Eye (tissue), 1 donor: ENCODE data around the gene PAQR4.
A peak's percentile ranks its signal among the peaks of the same experiment; 100 is the strongest.

ENCODE experiments used
- DNase-seq: peaks from one replicate; pipeline ENCODE4 v3.0.0-alpha.2; 2015

Gene PAQR4

GRCh38 chr16:2946649-2947048 is 22.5 kb upstream of the PAQR4 start:
- DNase-seq: no peak

- DNase-seq: no peak
These were observed 20.1 kb upstream of the PAQR4 start for GRCh38 chr16:2948807-2949704.

GRCh38 chr16:2949705-2950352 is 19.3 kb upstream of the PAQR4 start:
- no peak for DNase-seq

- DNase-seq: no peak
These were observed 18.8 kb upstream of the PAQR4 start for GRCh38 chr16:2950353-2950724.

- DNase-seq: no peak
These were observed 18.4 kb upstream of the PAQR4 start for GRCh38 chr16:2950773-2951172.

GRCh38 chr16:2952679-2953078 is 16.5 kb upstream of the PAQR4 start:
- DNase-seq: no peak

- peak; percentile 28 for DNase-seq
These were observed 15.2 kb upstream of the PAQR4 start for GRCh38 chr16:2953706-2954627.

- DNase-seq: no peak
These were observed 14.3 kb upstream of the PAQR4 start for GRCh38 chr16:2954656-2955381.

GRCh38 chr16:2955438-2955778 is 13.7 kb upstream of the PAQR4 start:
- no peak for DNase-seq

GRCh38 chr16:2955779-2956578 is 13.2 kb upstream of the PAQR4 start:
- no peak for DNase-seq

- no peak for DNase-seq
These were observed 12.6 kb upstream of the PAQR4 start for GRCh38 chr16:2956579-2956956.

GRCh38 chr16:2959206-2959605 is 9.9 kb upstream of the PAQR4 start:
- no peak for DNase-seq

- DNase-seq: no peak
These were observed 8.8 kb upstream of the PAQR4 start for GRCh38 chr16:2960183-2961010.

GRCh38 chr16:2962334-2963073 is 6.6 kb upstream of the PAQR4 start:
- no peak for DNase-seq

GRCh38 chr16:2963074-2963722 is 6.0 kb upstream of the PAQR4 start:
- peak; percentile 73 for DNase-seq

GRCh38 chr16:2963723-2964474 is 5.2 kb upstream of the PAQR4 start, which contains the start of gene KREMEN2:
Gene KREMEN2, plus strand, starts transcription at chr16:2964275. Its CDS starts 246 bp downstream, at chr16:2964521.
- DNase-seq: peak; percentile 70

GRCh38 chr16:2964475-2965336 is 4.4 kb upstream of the PAQR4 start:
- DNase-seq: peak; percentile 72
